ENCODE data around the gene POU2AF3. TPM values are rescaled to one million over a fixed set of nuclear protein-coding genes. Genes with fewer than 3 reads are reported as not detected.

Gene POU2AF3
- total RNA-seq, 1 experiment from 2014 or later = not detected

- TF ChIP-seq SRF (IDR thresholded peaks at IDR 0.05; ENCODE audit: low read depth) (no peak), JUND (IDR thresholded peaks at IDR 0.05) (no peak), RAD21 (IDR thresholded peaks at IDR 0.05; ENCODE audit: low read depth) (no peak), EZH2phosphoT487 (IDR thresholded peaks at IDR 0.05; ENCODE audit: borderline replicate concordance) (no peak), ZFX (IDR thresholded peaks at IDR 0.05) (no peak), CBX3 (IDR thresholded peaks at IDR 0.05; ENCODE audit: low read depth) (no peak), SP1 (IDR thresholded peaks at IDR 0.05; ENCODE audit: low read depth) (no peak)
- Histone ChIP-seq H3K9me3 (ENCODE audit: control insufficient read depth in 1 of 2, insufficient read depth in 1 of 2, low read depth in 1 of 2, low read length in 2 of 2) (no peaks in the 10 kb centered on the region), H2AFZ (ENCODE audit: low read depth, low read length, poor library complexity, severe bottlenecking) (no peak overlapping the region), H3K4me1 (ENCODE audit: control insufficient read depth in 1 of 2, insufficient read depth in 2 of 2, low read length in 2 of 2) (no peaks in the 10 kb centered on the region), H3K79me2 (ENCODE audit: insufficient read depth, low read length) (no peaks in the 10 kb centered on the region), H3K36me3 (ENCODE audit: control insufficient read depth in 1 of 2, insufficient read depth in 2 of 2, low read length in 2 of 2) (no peaks in the 10 kb centered on the region), H3K9ac (ENCODE audit: low read length) (no peak overlapping the region), H3K27me3 (ENCODE audit: insufficient read depth, low read length) (peaks cover 14% of the 10 kb centered on the region), H3K9me2 (ENCODE audit: insufficient read depth) (no peaks in the 10 kb centered on the region), H3K4me2 (ENCODE audit: low read length) (no peak overlapping the region), H3K4me3 (replicated peaks in 1 of 2; ENCODE audit: low read depth in 1 of 2, low read length in 2 of 2) (no peak overlapping the region), H3K27ac (ENCODE audit: low read depth, low read length) (no peak overlapping the region), H4K20me1 (ENCODE audit: insufficient read depth) (0 out of 2 replicates have a peak, but pooled peaks cover 3% of the 10 kb centered on the region)
- CTCF ChIA-PET = interaction anchor here (2.1 to 4.3 kb wide), 2 partner anchors 139 to 145 kb away, joined by 10 to 39 read pairs; no protein-coding TSS in a partner anchor
- no TSS peak for BruUV-seq (replicated peaks)
- no peak for DNase-seq (ENCODE audit: low read depth, low spot score)
- no peak for ATAC-seq
- intact Hi-C loops (cut with micrococcal nuclease) = loop anchor here (1.0 kb wide), 3 partner anchors 139 to 162 kb away; no protein-coding TSS in a partner anchor
- RAD21 ChIA-PET (ENCODE audit: low non-redundant PET in 1 of 2, low total read pairs in 2 of 2, uncharacterized antibody in 2 of 2, unreplicated experiment in 2 of 2) = interaction anchor here in 1 of 2 experiments (0.8 kb wide), 1 partner anchor 163 kb away, joined by 3 read pairs; no protein-coding TSS in a partner anchor
- POLR2A ChIA-PET = no interaction called here
These were observed 14.3 kb upstream of the POU2AF3 start for GRCh38 chr11:111283945-111284481.

- H3K9ac ChIP-seq (ENCODE audit: low read length) = no peak overlapping the region
- POLR2A ChIA-PET = no interaction called here
- ATAC-seq = no peak
These were observed 12.9 kb upstream of the POU2AF3 start for GRCh38 chr11:111285189-111286091.

More at GRCh38 chr11:111285189-111286091, 12.9 kb upstream of the POU2AF3 start:
- Histone ChIP-seq H3K4me2 (ENCODE audit: low read length) (no peak overlapping the region), H2AFZ (ENCODE audit: low read depth, low read length, poor library complexity, severe bottlenecking) (no peak overlapping the region), H3K27ac (ENCODE audit: low read depth, low read length) (no peak overlapping the region), H4K20me1 (ENCODE audit: insufficient read depth) (0 out of 2 replicates have a peak, but pooled peaks cover 3% of the 10 kb centered on the region), H3K4me3 (replicated peaks in 1 of 2; ENCODE audit: low read depth in 1 of 2, low read length in 2 of 2) (no peak overlapping the region), H3K9me2 (ENCODE audit: insufficient read depth) (no peaks in the 10 kb centered on the region), H3K4me1 (ENCODE audit: control insufficient read depth in 1 of 2, insufficient read depth in 2 of 2, low read length in 2 of 2) (no peaks in the 10 kb centered on the region), H3K79me2 (ENCODE audit: insufficient read depth, low read length) (no peaks in the 10 kb centered on the region), H3K36me3 (ENCODE audit: control insufficient read depth in 1 of 2, insufficient read depth in 2 of 2, low read length in 2 of 2) (no peaks in the 10 kb centered on the region), H3K9me3 (ENCODE audit: control insufficient read depth in 1 of 2, insufficient read depth in 1 of 2, low read depth in 1 of 2, low read length in 2 of 2) (no peaks in the 10 kb centered on the region), H3K27me3 (ENCODE audit: insufficient read depth, low read length) (peaks cover 12% of the 10 kb centered on the region)
- no TSS peak for BruUV-seq (replicated peaks)
- TF ChIP-seq CBX3 (IDR thresholded peaks at IDR 0.05; ENCODE audit: low read depth) (no peak), ZNF274 (IDR thresholded peaks at IDR 0.05; ENCODE audit: low read depth, low read length) (no peak), POLR2AphosphoS5 (IDR thresholded peaks at IDR 0.05; ENCODE audit: low read depth, low read length) (no peak), ZFX (IDR thresholded peaks at IDR 0.05) (no peak), CEBPB (IDR thresholded peaks at IDR 0.05; ENCODE audit: low read depth) (no peak), REST (IDR thresholded peaks at IDR 0.05; ENCODE audit: low read depth) (no peak), EGR1 (IDR thresholded peaks at IDR 0.05; ENCODE audit: low read depth) (no peak), FOSL1 (IDR thresholded peaks at IDR 0.05; ENCODE audit: low read depth) (no peak), JUND (IDR thresholded peaks at IDR 0.05) (no peak), ATF3 (IDR thresholded peaks at IDR 0.05) (no peak)
- RAD21 ChIA-PET (ENCODE audit: low non-redundant PET in 1 of 2, low total read pairs in 2 of 2, uncharacterized antibody in 2 of 2, unreplicated experiment in 2 of 2) = no interaction called here
- CTCF ChIA-PET = interaction anchor here (0.8 to 4.3 kb wide), 2 partner anchors 137 to 144 kb away, joined by 3 to 39 read pairs; no protein-coding TSS in a partner anchor
- no peak for DNase-seq (ENCODE audit: low read depth, low spot score)
- intact Hi-C loops (cut with micrococcal nuclease) = no loop called here

Measured in HCT116 (cell line).